Keratinocyte (primary cell): ENCODE measurements around the gene GATA3. TPM values are rescaled to one million over a fixed set of nuclear protein-coding genes. Genes with fewer than 3 reads are reported as not detected.

Experiments used
- DNase-seq: peaks from one replicate; pipeline ENCODE4 v3.0.0-alpha.2; 2011; ENCODE audit warnings: low read depth, missing footprints, low spot score
- FAIRE-seq: peaks from 2 replicates; lab custom pipeline; 2011; peaks lifted over from hg19 to GRCh38; lab: Jason Lieb, UNC
- H2AFZ ChIP-seq: 2 replicates; pipeline ENCODE4 v1.6.0; 2012; ENCODE audit warnings: low read length, control low read depth, inconsistent platforms; ENCODE audit not compliant: control insufficient read depth
- H3K27ac ChIP-seq: 2 replicates; pipeline ENCODE4 v1.5.1; 2011; ENCODE audit warnings: low read length; ENCODE audit not compliant: control insufficient read depth, insufficient read depth
- H3K27me3 ChIP-seq: 3 replicates; pipeline ENCODE4 v1.6.0; 2011; ENCODE audit warnings: low read length; ENCODE audit not compliant: control insufficient read depth, insufficient read depth; ENCODE audit errors: extremely low read depth
- H3K36me3 ChIP-seq, 2 experiments: 2 replicates in 1 of 2; 3 replicates in 1 of 2; pipeline ENCODE4 v1.5.1; 2011; ENCODE audit warnings: low read length in 2 of 2, mild to moderate bottlenecking in 1 of 2; ENCODE audit not compliant: control insufficient read depth in 2 of 2, insufficient read depth in 2 of 2; ENCODE audit errors: extremely low read depth in 1 of 2
- H3K4me1 ChIP-seq: 3 replicates; pipeline ENCODE4 v1.5.1; 2011; ENCODE audit warnings: low read length; ENCODE audit not compliant: control insufficient read depth, insufficient read depth; ENCODE audit errors: extremely low read depth
- H3K4me2 ChIP-seq: 3 replicates; pipeline ENCODE4 v1.6.0; 2011; ENCODE audit warnings: low read depth, low read length; ENCODE audit not compliant: control insufficient read depth, insufficient read depth; ENCODE audit errors: extremely low read depth
- H3K4me3 ChIP-seq, 3 experiments: fragments of 200-600 bp in 1 of 3; sonication (generic) in 1 of 3; 2 replicates in 2 of 3; 3 replicates in 1 of 3; pipeline ENCODE4 v1.5.1; 2011 to 2016; ENCODE audit warnings: low read length in 3 of 3, mild to moderate bottlenecking in 3 of 3, control low read depth in 2 of 3, inconsistent platforms in 1 of 3, low read depth in 1 of 3, mixed read lengths in 1 of 3, mixed run types in 1 of 3, moderate library complexity in 1 of 3; ENCODE audit not compliant: control insufficient read depth in 2 of 3, insufficient read depth in 2 of 3; ENCODE audit errors: extremely low read depth in 1 of 3
- H3K79me2 ChIP-seq: 2 replicates; pipeline ENCODE4 v1.6.0; 2012; ENCODE audit warnings: low read length; ENCODE audit not compliant: control insufficient read depth, insufficient read depth
- H3K9ac ChIP-seq: 3 replicates; pipeline ENCODE4 v1.6.0; 2011; ENCODE audit warnings: low read length; ENCODE audit not compliant: control insufficient read depth, insufficient read depth; ENCODE audit errors: extremely low read depth
- H3K9me1 ChIP-seq: 3 replicates; pipeline ENCODE4 v1.6.0; 2011; ENCODE audit warnings: low read length; ENCODE audit not compliant: control insufficient read depth, insufficient read depth; ENCODE audit errors: extremely low read depth
- H3K9me3 ChIP-seq: 2 replicates; pipeline ENCODE4 v1.5.1; 2012; ENCODE audit warnings: low read depth, low read length; ENCODE audit not compliant: control insufficient read depth
- H4K20me1 ChIP-seq: 3 replicates; pipeline ENCODE4 v1.6.0; 2011; ENCODE audit warnings: low read length; ENCODE audit not compliant: control insufficient read depth, insufficient read depth; ENCODE audit errors: extremely low read depth
- EZH2 ChIP-seq: IDR thresholded peaks from one replicate; pipeline ENCODE4 v1.6.1; 2012; ENCODE audit warnings: inconsistent platforms, mild to moderate bottlenecking, low read length, moderate library complexity
- dilution Hi-C: fragments of 300-500 bp; cut with MboI; formaldehyde crosslinking; loops from one replicate; pipeline ENCODE4 v1.7.0; 2020; ENCODE audit warnings: low sequenced_read_pairs; ENCODE audit not compliant: extremely low pct_ligation_motif_present
- polyA plus RNA-seq, 5 experiments: library from polyadenylated mRNA; depleted of rRNA in 3 of 5; stranded (reverse) in 3 of 5; stranded (forward) in 1 of 5; unstranded in 1 of 5; fragments of >200 nt; gene quantifications; 1 replicate in 1 of 5; 2 replicates in 3 of 5; 3 replicates in 1 of 5; pipeline versions ENCODE4 v1.2.1 to v1.2.3, GENCODE V29; 2011 to 2012; ENCODE audit warnings: missing spikeins in 2 of 5, low read depth in 1 of 5, low replicate concordance in 1 of 5
- TF ChIP-seq, protein P1 (sequence below), 3 experiments: IDR thresholded peaks in 1 of 3; conservative IDR thresholded peaks in 1 of 3; optimal IDR thresholded peaks in 1 of 3; 2 replicates in 2 of 3; 3 replicates in 1 of 3; pipeline versions ENCODE3 to v1.5.1; 2011; ENCODE audit warnings: low read length in 3 of 3, mild to moderate bottlenecking in 3 of 3, moderate library complexity in 2 of 3, control low read depth in 1 of 3, inconsistent platforms in 1 of 3; ENCODE audit not compliant: insufficient read depth in 2 of 3; ENCODE audit errors: extremely low read depth in 1 of 3

The GATA3 gene
- polyA plus RNA-seq, 1 donor (not counting 4 experiments of a cell fraction or from before 2014, with no cell fraction given) = 4.0 TPM

DNA sequence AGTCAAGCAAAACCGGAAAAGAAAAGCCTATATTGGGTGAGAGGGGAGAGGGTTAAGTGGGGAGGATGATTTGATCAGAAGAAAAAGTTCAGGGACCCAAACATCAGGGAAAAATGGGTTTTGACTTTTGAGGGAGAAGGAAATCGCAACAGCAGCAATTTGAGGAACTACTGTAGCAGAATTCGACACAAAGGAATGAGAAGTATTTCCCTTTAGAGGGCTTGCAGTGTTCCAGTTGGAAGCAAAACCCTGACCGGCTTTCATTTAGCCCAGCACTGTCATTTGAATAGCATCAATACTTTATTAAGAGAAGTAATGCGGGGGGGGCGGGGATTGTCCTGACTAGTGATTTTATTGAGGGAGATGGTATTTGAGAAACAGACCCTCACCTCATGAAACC, 37.2 kb upstream of the GATA3 start:
- Histone ChIP-seq H3K27me3 (no peaks in the 10 kb centered on the region), H2AFZ (no peak overlapping the region), H3K4me1 (no peaks in the 10 kb centered on the region), H3K9me1 (no peaks in the 10 kb centered on the region), H3K4me3 (no peak overlapping the region), H3K36me3 (peaks cover 0 to 2% of the 10 kb centered on the region in 2 experiments), H3K79me2 (no peaks in the 10 kb centered on the region), H3K4me2 (no peak overlapping the region), H3K9me3 (no peaks in the 10 kb centered on the region), H3K27ac (no peak overlapping the region), H3K9ac (no peak overlapping the region), H4K20me1 (no peaks in the 10 kb centered on the region)
- DNase-seq (no peak), FAIRE-seq (no peak)
- dilution Hi-C loops = no loop called here
- TF ChIP-seq, protein P1, sequence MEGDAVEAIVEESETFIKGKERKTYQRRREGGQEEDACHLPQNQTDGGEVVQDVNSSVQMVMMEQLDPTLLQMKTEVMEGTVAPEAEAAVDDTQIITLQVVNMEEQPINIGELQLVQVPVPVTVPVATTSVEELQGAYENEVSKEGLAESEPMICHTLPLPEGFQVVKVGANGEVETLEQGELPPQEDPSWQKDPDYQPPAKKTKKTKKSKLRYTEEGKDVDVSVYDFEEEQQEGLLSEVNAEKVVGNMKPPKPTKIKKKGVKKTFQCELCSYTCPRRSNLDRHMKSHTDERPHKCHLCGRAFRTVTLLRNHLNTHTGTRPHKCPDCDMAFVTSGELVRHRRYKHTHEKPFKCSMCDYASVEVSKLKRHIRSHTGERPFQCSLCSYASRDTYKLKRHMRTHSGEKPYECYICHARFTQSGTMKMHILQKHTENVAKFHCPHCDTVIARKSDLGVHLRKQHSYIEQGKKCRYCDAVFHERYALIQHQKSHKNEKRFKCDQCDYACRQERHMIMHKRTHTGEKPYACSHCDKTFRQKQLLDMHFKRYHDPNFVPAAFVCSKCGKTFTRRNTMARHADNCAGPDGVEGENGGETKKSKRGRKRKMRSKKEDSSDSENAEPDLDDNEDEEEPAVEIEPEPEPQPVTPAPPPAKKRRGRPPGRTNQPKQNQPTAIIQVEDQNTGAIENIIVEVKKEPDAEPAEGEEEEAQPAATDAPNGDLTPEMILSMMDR (optimal IDR thresholded peaks at IDR 0.05 in 1 of 3, IDR thresholded peaks at IDR 0.05 in 1 of 3, conservative IDR thresholded peaks at IDR 0.05 in 1 of 3; ENCODE audit: extremely low read depth in 1 of 3, insufficient read depth in 2 of 3, low read length in 3 of 3) = no peak
- TF ChIP-seq EZH2 = no peak

DNA sequence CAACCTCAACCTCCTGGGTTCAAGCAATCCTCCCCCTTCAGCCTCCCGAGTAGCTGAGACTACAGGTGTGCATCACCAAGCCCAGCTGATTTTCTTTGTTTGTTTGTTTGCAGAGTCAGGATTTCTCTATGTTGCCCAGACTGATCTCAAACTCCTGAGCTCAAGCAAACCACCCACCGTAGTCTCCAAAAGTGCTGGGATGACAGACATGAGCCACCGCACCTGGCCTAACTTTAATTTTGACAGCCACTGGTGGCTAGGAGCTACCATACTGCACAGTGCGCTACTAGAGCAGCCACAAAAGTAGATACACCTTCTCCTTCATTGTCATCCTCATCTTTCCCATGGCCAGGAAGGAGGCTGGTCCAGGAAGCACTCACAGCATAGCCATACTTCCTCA, 31.2 kb upstream of the GATA3 start:
- Histone ChIP-seq H3K9me1 (no peaks in the 10 kb centered on the region), H3K9ac (no peak overlapping the region), H4K20me1 (no peaks in the 10 kb centered on the region), H3K4me2 (no peak overlapping the region), H3K9me3 (no peaks in the 10 kb centered on the region), H3K79me2 (no peaks in the 10 kb centered on the region), H3K27ac (no peak overlapping the region), H3K36me3 (no peaks in the 10 kb centered on the region), H3K27me3 (no peaks in the 10 kb centered on the region), H2AFZ (no peak overlapping the region), H3K4me1 (no peaks in the 10 kb centered on the region), H3K4me3 (no peak overlapping the region)
- FAIRE-seq (no peak), DNase-seq (no peak)
- TF ChIP-seq, protein P1 (optimal IDR thresholded peaks at IDR 0.05 in 1 of 3, IDR thresholded peaks at IDR 0.05 in 1 of 3, conservative IDR thresholded peaks at IDR 0.05 in 1 of 3; ENCODE audit: extremely low read depth in 1 of 3, insufficient read depth in 2 of 3, low read length in 3 of 3) = no peak
- dilution Hi-C loops = no loop called here
